IPS-11a (cell line): ENCODE measurements around the gene ITPK1.

Source experiments
- H3K4me3 ChIP-seq: one replicate; pipeline ENCODE4 v1.5.1; 2013; ENCODE audit warnings: low read depth, low read length, control low read depth

ITPK1 gene

GRCh38 chr14:92974541-92975345 lies 141.0 kb downstream of the ITPK1 start:
- no peak overlapping the region for H3K4me3 ChIP-seq

- H3K4me3 ChIP-seq, result no peak overlapping the region
Observed at GRCh38 chr14:92973798-92974372, 141.8 kb downstream of the ITPK1 start.

- H3K4me3 ChIP-seq, result no peak overlapping the region
Observed at GRCh38 chr14:92973261-92973797, 142.4 kb downstream of the ITPK1 start.

GRCh38 chr14:92971601-92972180 lies 144.0 kb downstream of the ITPK1 start:
- no peak overlapping the region for H3K4me3 ChIP-seq

GRCh38 chr14:92970271-92970670 lies 145.5 kb downstream of the ITPK1 start:
- H3K4me3 ChIP-seq, result no peak overlapping the region

- H3K4me3 ChIP-seq, result no peak overlapping the region
Observed at GRCh38 chr14:92969871-92970270, 145.9 kb downstream of the ITPK1 start.

- no peak overlapping the region for H3K4me3 ChIP-seq
Observed at GRCh38 chr14:92969430-92969829, 146.3 kb downstream of the ITPK1 start.

GRCh38 chr14:92968291-92969020 lies 147.3 kb downstream of the ITPK1 start:
- no peak overlapping the region for H3K4me3 ChIP-seq

- H3K4me3 ChIP-seq, result no peak overlapping the region
Observed at GRCh38 chr14:92967346-92967926, 148.3 kb downstream of the ITPK1 start.

- no peak overlapping the region for H3K4me3 ChIP-seq
Observed at GRCh38 chr14:92965281-92965680, 150.4 kb downstream of the ITPK1 start.

- no peak overlapping the region for H3K4me3 ChIP-seq
Observed at GRCh38 chr14:92964124-92965109, 151.3 kb downstream of the ITPK1 start.

- no peak overlapping the region for H3K4me3 ChIP-seq
Observed at GRCh38 chr14:92963301-92964123, 152.2 kb downstream of the ITPK1 start.

GRCh38 chr14:92962831-92963095 lies 153.0 kb downstream of the ITPK1 start:
- no peak overlapping the region for H3K4me3 ChIP-seq

- H3K4me3 ChIP-seq, result no peak overlapping the region
Observed at GRCh38 chr14:92962031-92962830, 153.5 kb downstream of the ITPK1 start.

GRCh38 chr14:92961567-92961855 lies 154.2 kb downstream of the ITPK1 start:
- H3K4me3 ChIP-seq, result no peak overlapping the region

GRCh38 chr14:92960706-92961566 lies 154.8 kb downstream of the ITPK1 start:
- H3K4me3 ChIP-seq, result no peak overlapping the region
